Hair follicular keratinocyte (primary cell): ENCODE data around the gene STUB1. TPM values are rescaled to one million over a fixed set of nuclear protein-coding genes. Genes with fewer than 3 reads are reported as not detected.

Experiments
- total RNA-seq: library from RNA; depleted of rRNA; stranded (reverse); fragments of >200 nt; gene quantifications from 2 replicates; pipeline ENCODE4 v1.2.3, GENCODE V29; 2015

Gene STUB1
- total RNA-seq, 1 donor from 2014 or later = 264 TPM

Other genes with a start within 250 kb of the STUB1 start
- 39.7 and 43.8 TPM in 2 replicates for gene CAPN15, start 152.7 kb upstream of the STUB1 start, total RNA-seq
- gene PRR35, start 120.0 kb upstream of the STUB1 start, total RNA-seq = not detected in 2 replicates
- 0.11 and 0.16 TPM in 2 replicates for gene NHLRC4, start 113.4 kb upstream of the STUB1 start, total RNA-seq
- 19.8 and 27.6 TPM in 2 replicates for gene PIGQ, start 110.4 kb upstream of the STUB1 start, total RNA-seq
- 18.1 and 19.2 TPM in 2 replicates for gene RAB40C, start 90.3 kb upstream of the STUB1 start, total RNA-seq
- gene WFIKKN1, start 49.4 kb upstream of the STUB1 start, total RNA-seq = 0.47 TPM in 1 of 2 replicates, not detected in the other
- gene METTL26, start 44.1 kb upstream of the STUB1 start, total RNA-seq = 161 and 174 TPM in 2 replicates
- gene MCRIP2, start 38.6 kb upstream of the STUB1 start, total RNA-seq = 36.5 and 55.2 TPM in 2 replicates
- 8.5 and 9.8 TPM in 2 replicates for gene WDR90, start 31.0 kb upstream of the STUB1 start, total RNA-seq
- 52.0 and 72.9 TPM in 2 replicates for gene RHOT2, start 12.3 kb upstream of the STUB1 start, total RNA-seq
- 5.1 and 9.8 TPM in 2 replicates for gene RHBDL1, start 4.7 kb upstream of the STUB1 start, total RNA-seq
- gene JMJD8, start 3.9 kb downstream of the STUB1 start, total RNA-seq = 35.5 and 58.9 TPM in 2 replicates
- 9.1 and 9.4 TPM in 2 replicates for gene WDR24, start 10.0 kb downstream of the STUB1 start, total RNA-seq
- gene FBXL16, start 25.4 kb downstream of the STUB1 start, total RNA-seq = 0.19 and 2.0 TPM in 2 replicates
- gene METRN, start 34.7 kb downstream of the STUB1 start, total RNA-seq = 119 and 198 TPM in 2 replicates
- 61.5 and 70.2 TPM in 2 replicates for gene ANTKMT, start 40.7 kb downstream of the STUB1 start, total RNA-seq
- 3.6 and 3.8 TPM in 2 replicates for gene CCDC78, start 46.0 kb downstream of the STUB1 start, total RNA-seq
- gene HAGHL, start 46.7 kb downstream of the STUB1 start, total RNA-seq = 18.9 and 26.2 TPM in 2 replicates
- gene CIAO3, start 60.6 kb downstream of the STUB1 start, total RNA-seq = 19.4 and 30.0 TPM in 2 replicates
- 0.78 and 3.8 TPM in 2 replicates for gene MSLN, start 80.3 kb downstream of the STUB1 start, total RNA-seq
- gene RPUSD1, start 108.0 kb downstream of the STUB1 start, total RNA-seq = 29.0 and 43.2 TPM in 2 replicates
- gene CHTF18, start 108.2 kb downstream of the STUB1 start, total RNA-seq = 23.5 and 26.5 TPM in 2 replicates
- not detected in 2 replicates for gene GNG13, start 120.3 kb downstream of the STUB1 start, total RNA-seq